Liver (tissue), 9 donors: ENCODE results near the gene ADTRP. TPM values are rescaled to one million over a fixed set of nuclear protein-coding genes. Genes with fewer than 3 reads are reported as not detected.

Source experiments
- DNase-seq: peaks from one replicate; pipeline ENCODE4 v3.0.0-alpha.2; 2017; ENCODE audit warnings: low spot score
- H3K27ac ChIP-seq, 2 donors: one replicate each; pipeline ENCODE4 v1.7.0; 2013; ENCODE audit warnings: inconsistent platforms in 2 of 2, low read length in 2 of 2, control low read depth in 1 of 2, low read depth in 1 of 2, mild to moderate bottlenecking in 1 of 2
- H3K27me3 ChIP-seq, 4 donors: one replicate each; pipeline versions ENCODE4 v1.6.1 to v1.7.0; 2013; ENCODE audit warnings: low read length in 3 of 4, inconsistent platforms in 1 of 4, mild to moderate bottlenecking in 1 of 4, moderate library complexity in 1 of 4; ENCODE audit not compliant: control insufficient read depth in 4 of 4, insufficient read depth in 4 of 4
- H3K36me3 ChIP-seq, 4 donors: one replicate each; pipeline versions ENCODE4 v1.6.1 to v1.7.0; 2013; ENCODE audit warnings: low read length in 3 of 4, mild to moderate bottlenecking in 3 of 4, low read depth in 1 of 4, moderate library complexity in 1 of 4; ENCODE audit not compliant: control insufficient read depth in 4 of 4, insufficient read depth in 3 of 4
- H3K4me1 ChIP-seq, 4 donors: one replicate each; pipeline versions ENCODE4 v1.6.1 to v1.7.0; 2013; ENCODE audit warnings: low read length in 3 of 4, mild to moderate bottlenecking in 3 of 4, moderate library complexity in 1 of 4; ENCODE audit not compliant: control insufficient read depth in 4 of 4, insufficient read depth in 4 of 4
- H3K4me3 ChIP-seq, 3 donors: one replicate each; pipeline versions ENCODE4 v1.6.1 to v1.7.0; 2013; ENCODE audit warnings: low read length in 3 of 3, control low read depth in 1 of 3, low read depth in 1 of 3, mild to moderate bottlenecking in 1 of 3
- H3K9ac ChIP-seq, 2 donors: one replicate each; pipeline ENCODE4 v1.7.0; 2013; ENCODE audit warnings: low read length in 2 of 2, mild to moderate bottlenecking in 2 of 2, moderate library complexity in 2 of 2, control low read depth in 1 of 2, low read depth in 1 of 2
- H3K9me3 ChIP-seq, 4 donors: one replicate each; pipeline versions ENCODE4 v1.6.1 to v1.7.0; 2013; ENCODE audit warnings: low read length in 3 of 4; ENCODE audit not compliant: control insufficient read depth in 4 of 4
- ATF3 ChIP-seq: IDR thresholded peaks from 2 replicates; pipeline ENCODE4 v1.6.1; 2016; ENCODE audit warnings: antibody characterized with exemption
- CTCF ChIP-seq: fragments of 150-350 bp; IDR thresholded peaks from 2 replicates; pipeline ENCODE4 v1.5.1; 2017; ENCODE audit warnings: improper control_type of control experiment, low read depth, low read length; ENCODE audit not compliant: missing input control
- FOXA2 ChIP-seq: IDR thresholded peaks from 2 replicates; pipeline ENCODE4 v1.6.1; 2016; ENCODE audit warnings: antibody characterized with exemption
- GABPA ChIP-seq, 2 donors: IDR thresholded peaks in 1 of 2; conservative IDR thresholded peaks in 1 of 2; 2 replicates each; pipeline ENCODE4 v1.6.1; 2016; ENCODE audit warnings: antibody characterized with exemption in 2 of 2, mild to moderate bottlenecking in 1 of 2, moderate library complexity in 1 of 2
- HNF4A ChIP-seq, 2 donors: conservative IDR thresholded peaks; 2 replicates each; pipeline ENCODE4 v1.6.1; 2016; ENCODE audit warnings: antibody characterized with exemption in 2 of 2, mild to moderate bottlenecking in 2 of 2
- HNF4G ChIP-seq: IDR thresholded peaks from 2 replicates; pipeline ENCODE4 v1.6.1; 2016; ENCODE audit warnings: antibody characterized with exemption
- JUND ChIP-seq, 2 donors: IDR thresholded peaks; 2 replicates each; pipeline ENCODE4 v1.6.1; 2016; ENCODE audit warnings: antibody characterized with exemption in 2 of 2
- MAX ChIP-seq: IDR thresholded peaks from 2 replicates; pipeline ENCODE4 v1.6.1; 2016; ENCODE audit warnings: antibody characterized with exemption
- RAD21 ChIP-seq, 2 donors: IDR thresholded peaks; 2 replicates each; pipeline ENCODE4 v1.6.1; 2016; ENCODE audit warnings: antibody characterized with exemption in 2 of 2, mild to moderate bottlenecking in 2 of 2
- REST ChIP-seq: IDR thresholded peaks from 2 replicates; pipeline ENCODE4 v1.6.1; 2016; ENCODE audit warnings: antibody characterized with exemption, mild to moderate bottlenecking
- RXRA ChIP-seq, 2 donors: IDR thresholded peaks; 2 replicates each; pipeline ENCODE4 v1.6.1; 2017 to 2018; ENCODE audit warnings: antibody characterized with exemption in 2 of 2, mild to moderate bottlenecking in 1 of 2
- SP1 ChIP-seq: IDR thresholded peaks from 2 replicates; pipeline ENCODE4 v1.6.1; 2018; ENCODE audit warnings: antibody characterized with exemption, mild to moderate bottlenecking
- TAF1 ChIP-seq: conservative IDR thresholded peaks from 2 replicates; pipeline ENCODE4 v1.6.1; 2016; ENCODE audit warnings: antibody characterized with exemption, mild to moderate bottlenecking
- YY1 ChIP-seq: IDR thresholded peaks from 2 replicates; pipeline ENCODE4 v1.6.1; 2016; ENCODE audit warnings: antibody characterized with exemption, mild to moderate bottlenecking
- ZBTB33 ChIP-seq: IDR thresholded peaks from 2 replicates; pipeline ENCODE4 v1.6.1; 2016; ENCODE audit warnings: antibody characterized with exemption
- WGBS: extraction: QIAGEN DNeasy Blood & Tissue Kit; methylation state at CpG from one replicate; pipeline ENCODE4 v1.1.7; 2013; 5-methylcytosine and 5-hydroxymethylcytosine counted together
- polyA plus RNA-seq, 2 donors: library from polyadenylated mRNA; stranded (reverse) in 1 of 2; unstranded in 1 of 2; fragments of 200-250 nt in 1 of 2; fragments of >200 nt in 1 of 2; fragmentation: Nextera tagmentation in 1 of 2; extraction: Ambion mirVana in 1 of 2; gene quantifications; one replicate each; pipeline versions ENCODE4 v1.2.1 to v1.2.3, GENCODE V29; 2013 to 2015
- total RNA-seq, 2 donors: library from RNA; depleted of rRNA; stranded (reverse); fragments of >200 nt; gene quantifications; one replicate each; pipeline ENCODE4 v1.2.3, GENCODE V29; 2014
- donor health status: healthy.
- donor health status: healthy.
- donor health status: healthy.
- donor health status: healthy.
- donor health status: healthy.

The ADTRP gene
- total and polyA plus RNA-seq, 4 donors = 0.21 to 2.0 (median 0.50) TPM; not detected in 1

- 91% methylated on average over 7 of the region's 7 CpGs for WGBS
- Histone ChIP-seq H3K4me3 (no peak overlapping the region), H3K9me3 (no peaks in the 10 kb centered on the region), H3K27me3 (no peaks in the 10 kb centered on the region), H3K4me1 (peaks cover 4 to 12% (median 7%) of the 10 kb centered on the region in 4 donors), H3K27ac (no peak overlapping the region), H3K36me3 (no peaks in the 10 kb centered on the region), H3K9ac (no peak overlapping the region)
- DNase-seq = no peak
- no peak for TF ChIP-seq MAX
- TF ChIP-seq TAF1 = no peak
- no peak for TF ChIP-seq SP1
- TF ChIP-seq REST = no peak
- TF ChIP-seq HNF4G = no peak
- TF ChIP-seq ATF3 = no peak
- TF ChIP-seq RAD21 (IDR thresholded peaks at IDR 0.05) = no peak
- TF ChIP-seq FOXA2 = no peak
- TF ChIP-seq RXRA (IDR thresholded peaks at IDR 0.05) = no peak
- TF ChIP-seq GABPA (IDR thresholded peaks at IDR 0.05 in 1 of 2, conservative IDR thresholded peaks at IDR 0.05 in 1 of 2) = no peak
- no peak for TF ChIP-seq HNF4A (conservative IDR thresholded peaks at IDR 0.05)
- no peak for TF ChIP-seq YY1
Observed at GRCh38 chr6:11748591-11749210, 29.9 kb downstream of the ADTRP start.

GRCh38 chr6:11747021-11747420 is 31.6 kb downstream of the ADTRP start:
- Histone ChIP-seq H3K4me3 (no peak overlapping the region), H3K27ac (no peak overlapping the region), H3K9ac (no peak overlapping the region), H3K36me3 (no peaks in the 10 kb centered on the region), H3K4me1 (peaks cover 4 to 12% (median 7%) of the 10 kb centered on the region in 4 donors), H3K9me3 (no peaks in the 10 kb centered on the region), H3K27me3 (no peaks in the 10 kb centered on the region)
- 88% methylated on average over 3 of the region's 3 CpGs for WGBS
- TF ChIP-seq HNF4A (conservative IDR thresholded peaks at IDR 0.05) = no peak
- no peak for TF ChIP-seq REST
- TF ChIP-seq ZBTB33 = no peak
- TF ChIP-seq RAD21 (IDR thresholded peaks at IDR 0.05) = no peak
- no peak for TF ChIP-seq SP1
- TF ChIP-seq FOXA2 = no peak
- TF ChIP-seq MAX = no peak
- no peak for TF ChIP-seq JUND (IDR thresholded peaks at IDR 0.05)
- no peak for TF ChIP-seq TAF1
- TF ChIP-seq YY1 = no peak
- no peak for TF ChIP-seq CTCF
- no peak for DNase-seq
